ENCODE results near the gene CHMP3. TPM values are rescaled to one million over a fixed set of nuclear protein-coding genes. Genes with fewer than 3 reads are reported as not detected.
"Not testable (repeated sequence)": the region's sequence is repeated elsewhere in the genome, so short reads cannot be mapped to it uniquely, and the experiment has no call there.

CHMP3 gene
- total and polyA plus RNA-seq, 2 of the 8 experiments (the other 6 are each of a cell fraction or from before 2014, with no cell fraction given), result 11.7 to 21.9 TPM

DNA sequence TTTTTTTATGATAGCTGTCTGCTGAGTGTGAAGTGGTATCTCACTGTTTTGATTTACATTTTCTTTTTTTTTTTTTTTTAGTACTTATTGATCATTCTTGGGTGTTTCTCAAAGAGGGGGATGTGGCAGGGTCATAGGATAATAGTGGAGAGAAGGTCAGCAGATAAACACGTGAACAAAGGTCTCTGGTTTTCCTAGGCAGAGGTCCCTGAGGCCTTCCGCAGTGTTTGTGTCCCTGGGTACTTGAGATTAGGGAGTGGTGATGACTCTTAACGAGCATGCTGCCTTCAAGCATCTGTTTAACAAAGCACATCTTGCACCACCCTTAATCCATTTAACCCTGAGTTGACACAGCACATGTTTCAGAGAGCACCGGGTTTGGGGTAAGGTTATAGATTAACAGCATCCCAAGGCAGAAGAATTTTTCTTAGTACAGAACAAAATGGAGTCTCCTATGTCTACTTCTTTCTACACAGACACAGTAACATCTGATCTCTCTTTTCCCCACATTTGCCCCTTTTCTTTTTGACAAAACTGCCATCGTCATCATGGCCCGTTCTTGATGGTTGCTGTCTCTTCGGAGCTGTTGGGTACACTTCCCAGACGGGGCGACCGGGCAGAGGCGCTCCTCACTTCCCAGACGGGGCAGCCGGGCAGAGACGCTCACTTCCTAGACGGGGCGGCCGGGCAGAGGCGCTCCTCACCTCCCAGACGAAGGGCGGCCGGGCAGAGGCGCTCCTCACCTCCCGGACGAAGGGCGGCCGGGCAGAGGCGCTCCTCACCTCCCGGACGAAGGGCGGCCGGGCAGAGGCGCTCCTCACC, 18.8 kb downstream of the CHMP3 start:
- H4K8ac ChIP-seq (ENCODE audit: extremely low read depth, insufficient read depth, low read length); H4K5ac ChIP-seq (ENCODE audit: insufficient read length, low read depth, low read length); H3K4ac ChIP-seq (replicated peaks; ENCODE audit: insufficient read length, low read depth, low read length); H4K20me1 ChIP-seq (replicated peaks in 1 of 2; ENCODE audit: control insufficient read depth in 1 of 2, insufficient read depth in 2 of 2, low read length in 2 of 2); FAIRE-seq; H2AFZ ChIP-seq (ENCODE audit: low read length); H3K4me2 ChIP-seq (ENCODE audit: insufficient read depth in 1 of 2, low read depth in 2 of 2, low read length in 2 of 2); H3K9ac ChIP-seq (replicated peaks in 1 of 4; ENCODE audit: extremely low read depth in 1 of 4, low read depth in 3 of 4, low read length in 3 of 4); H3K79me1 ChIP-seq (ENCODE audit: low read depth, low read length); H3K18ac ChIP-seq (ENCODE audit: extremely low read depth, low read length); H2BK15ac ChIP-seq (ENCODE audit: low read length); DNase-seq (ENCODE audit: low read depth in 1 of 2, low spot score in 2 of 2); H3K27me3 ChIP-seq (replicated peaks in 1 of 4; ENCODE audit: control insufficient read depth in 3 of 4, extremely low read depth in 1 of 4, insufficient read depth in 3 of 4, low read length in 3 of 4); H2BK5ac ChIP-seq (ENCODE audit: low read depth, low read length); H3K14ac ChIP-seq (ENCODE audit: insufficient read length); H3K4me1 ChIP-seq (replicated peaks in 1 of 4; ENCODE audit: control insufficient read depth in 3 of 4, insufficient read depth in 4 of 4, low read length in 3 of 4); CTCF ChIA-PET (ENCODE audit: partially characterized antibody); H2AK5ac ChIP-seq (ENCODE audit: low read depth, low read length); H3K23me2 ChIP-seq (ENCODE audit: low read depth, low read length); H3K79me2 ChIP-seq (ENCODE audit: control insufficient read depth in 1 of 2, insufficient read depth in 2 of 2, low read length in 2 of 2); H3K27ac ChIP-seq (ENCODE audit: low read depth, low read length); H3K56ac ChIP-seq (replicated peaks; ENCODE audit: insufficient read length, low read depth, low read length); H2BK120ac ChIP-seq (replicated peaks; ENCODE audit: low read depth, low read length); H2BK20ac ChIP-seq (ENCODE audit: low read length); POLR2A ChIA-PET (ENCODE audit: partially characterized antibody); H3K4me3 ChIP-seq (ENCODE audit: extremely low read depth in 1 of 4, insufficient read depth in 2 of 4, low read depth in 3 of 4, low read length in 4 of 4); H3K23ac ChIP-seq (ENCODE audit: insufficient read length); H4K91ac ChIP-seq (replicated peaks; ENCODE audit: insufficient read length, low read length); H2BK12ac ChIP-seq (ENCODE audit: low read depth, low read length): not testable (repeated sequence)
- WGBS, 2 experiments (ENCODE audit: extremely low coverage in 1 of 2, insufficient coverage in 1 of 2, insufficient read length in 1 of 2, insufficient replicate concordance in 2 of 2, low coverage in 1 of 2, low lambda C conversion rate in 2 of 2, missing lambda C conversion rate in 1 of 2), result 94% methylated on average over 10 of the region's 32 CpGs; no CpG with 5 or more reads in 1 of the 2 experiments
- Histone ChIP-seq H3K9me3 (ENCODE audit: insufficient read depth in 2 of 2, low read depth in 1 of 2, low read length in 1 of 2) (peaks cover 21 to 33% of the 10 kb centered on the region in 2 experiments), H3K36me3 (ENCODE audit: control insufficient read depth in 2 of 4, insufficient read depth in 4 of 4, low read length in 3 of 4) (peaks cover 0 to 32% (median 3%) of the 10 kb centered on the region in 4 experiments; a peak in 3 of 8 replicates)

Data from H1 (cell line).